ENCODE data around the gene ZFAND5.

ZFAND5 gene

DNA sequence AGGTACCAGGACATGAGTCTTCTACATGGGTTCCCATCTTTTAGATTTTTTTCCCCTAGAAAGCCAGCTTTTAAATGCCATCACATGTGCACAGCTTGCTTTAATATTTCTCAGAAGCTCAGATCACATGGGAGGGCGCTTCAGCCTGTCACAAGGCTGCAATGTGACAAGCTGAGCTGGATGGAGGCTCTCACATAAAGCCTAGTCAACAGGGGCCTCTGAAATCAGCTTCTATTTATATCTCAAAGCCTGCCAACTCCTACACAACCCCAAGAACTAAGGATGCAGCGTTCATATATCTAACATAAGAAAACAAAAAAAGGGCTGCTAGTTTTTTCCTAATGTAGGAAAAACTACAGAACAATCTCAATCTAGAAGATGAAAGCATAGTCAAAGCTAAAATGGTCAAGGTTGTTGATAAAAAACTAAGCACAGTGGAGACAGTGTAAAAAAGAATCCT is 2.3 kb downstream of the ZFAND5 start:
- DNase-seq (ENCODE audit: low read depth) = no peak

DNA sequence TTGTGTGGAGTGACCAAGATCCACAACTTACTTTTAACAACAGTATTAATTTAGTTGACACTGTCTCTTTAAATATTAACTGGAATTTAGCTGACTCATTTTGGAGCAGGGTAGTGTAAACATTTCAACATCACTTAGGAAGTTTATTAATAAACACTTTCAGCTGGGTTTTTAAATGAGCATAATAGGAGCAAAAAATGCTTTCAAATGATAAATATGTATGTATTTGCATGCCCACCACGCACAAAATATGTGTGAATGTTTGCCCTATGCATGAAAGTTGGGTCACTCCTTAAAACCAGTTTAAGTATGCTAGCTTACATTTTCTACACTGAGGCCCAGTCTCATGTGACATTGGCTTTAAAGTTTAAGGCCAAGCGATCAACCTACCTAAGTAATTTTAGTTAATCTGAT is 2.9 kb downstream of the ZFAND5 start:
- no peak for DNase-seq (ENCODE audit: low read depth)

DNA sequence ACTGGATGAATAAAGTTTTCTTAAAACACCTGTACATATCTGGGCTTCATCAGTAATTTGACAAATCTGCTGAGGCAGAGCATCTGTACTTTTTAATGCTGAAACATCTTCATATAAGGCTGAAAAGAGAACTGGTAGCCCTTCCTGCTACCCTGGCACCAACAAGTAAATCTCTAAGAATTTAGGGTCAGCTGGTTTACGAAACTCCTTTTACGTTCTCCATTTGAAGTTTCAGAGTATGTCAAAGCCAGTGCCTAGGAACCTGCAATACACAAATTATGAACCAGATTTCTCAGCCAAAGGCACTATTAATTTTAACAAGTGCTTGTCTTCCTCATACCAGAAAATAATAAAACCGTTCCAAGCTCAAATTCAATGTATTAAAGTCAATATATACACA is 3.8 kb downstream of the ZFAND5 start:
- DNase-seq (ENCODE audit: low read depth) = no peak

DNA sequence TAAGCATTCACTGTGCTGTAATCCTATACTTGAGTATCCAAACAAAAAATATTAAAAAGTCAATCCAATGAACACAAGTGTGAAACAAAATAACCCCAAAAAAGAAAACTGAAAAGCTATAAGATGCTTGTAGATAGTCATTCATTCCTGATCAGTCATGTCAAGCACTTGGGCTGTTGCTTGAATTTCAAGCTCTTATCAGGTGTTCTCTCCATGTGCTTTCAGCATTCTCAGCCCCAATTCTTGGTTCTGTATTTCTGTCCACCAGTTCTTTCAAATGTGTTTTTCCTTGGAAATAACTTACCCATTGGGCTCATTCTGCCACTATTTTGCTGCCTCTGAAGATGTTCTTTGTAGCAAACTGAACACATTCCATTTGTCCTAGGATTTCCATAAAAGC is 4.7 kb downstream of the ZFAND5 start:
- DNase-seq (ENCODE audit: low read depth) = no peak

DNA sequence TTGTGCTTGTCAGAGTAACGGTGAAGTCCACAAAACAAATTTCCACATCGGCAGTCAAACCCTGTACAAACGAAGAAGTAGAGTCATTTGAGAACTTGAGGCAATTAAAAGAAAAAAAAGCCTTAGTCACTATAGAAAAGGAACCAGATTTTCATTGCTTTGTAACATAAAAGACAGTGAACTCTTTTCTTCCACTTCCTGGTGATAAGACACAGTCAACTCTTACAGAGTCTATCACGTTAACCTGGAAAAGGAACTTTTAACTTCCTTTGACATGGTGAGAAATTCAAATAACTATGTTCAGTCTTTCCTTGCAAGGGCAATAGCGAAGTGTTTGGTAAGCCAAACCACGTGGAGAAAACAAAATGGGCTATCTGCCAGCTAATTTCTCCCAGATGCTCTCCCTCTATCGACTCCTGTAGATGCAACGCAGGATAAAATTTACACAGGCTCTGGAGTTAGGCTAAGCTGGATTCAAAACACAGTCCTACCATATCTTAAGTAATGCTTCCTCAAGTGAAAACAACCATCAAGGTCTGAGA is 8.9 kb downstream of the ZFAND5 start:
- no peak for DNase-seq (ENCODE audit: low read depth)

DNA sequence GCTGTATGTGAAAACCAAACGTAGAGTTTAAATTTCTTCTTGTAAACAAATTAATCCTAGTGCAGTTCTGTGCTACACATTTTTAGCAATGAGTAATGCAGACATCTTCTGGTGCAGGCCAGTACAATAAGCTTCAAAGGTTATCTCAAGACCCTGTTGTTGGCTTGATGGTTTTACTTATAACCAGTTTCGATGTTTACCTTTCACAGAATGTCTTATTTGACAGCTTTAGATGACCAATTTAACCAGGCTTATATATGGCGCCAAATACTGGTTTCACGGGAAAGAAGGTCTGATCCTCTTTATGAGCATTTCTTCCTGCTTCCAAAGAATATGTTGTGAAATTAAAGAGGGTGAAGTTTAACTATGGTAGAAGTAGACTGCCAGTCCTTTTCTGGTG is 9.9 kb downstream of the ZFAND5 start:
- DNase-seq (ENCODE audit: low read depth) = no peak

DNA sequence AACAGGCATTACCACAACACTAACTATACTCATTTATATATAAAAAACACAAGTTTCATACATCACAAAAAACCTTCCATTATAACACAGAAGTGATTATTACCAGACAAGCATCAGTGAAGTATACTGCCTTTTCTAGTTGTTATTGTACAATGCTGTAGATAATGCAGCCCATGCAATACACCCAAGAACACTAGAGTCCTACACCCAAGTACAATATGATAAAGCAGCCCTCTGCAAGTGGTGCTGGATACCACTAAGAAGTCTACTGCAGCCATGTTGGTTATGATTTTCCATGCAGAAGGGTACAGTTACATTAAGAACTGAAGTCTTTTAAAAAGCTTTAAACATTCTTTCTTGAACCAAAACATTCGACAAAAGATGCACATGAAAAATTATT is 10.3 kb downstream of the ZFAND5 start:
- DNase-seq (ENCODE audit: low read depth) = no peak

DNA sequence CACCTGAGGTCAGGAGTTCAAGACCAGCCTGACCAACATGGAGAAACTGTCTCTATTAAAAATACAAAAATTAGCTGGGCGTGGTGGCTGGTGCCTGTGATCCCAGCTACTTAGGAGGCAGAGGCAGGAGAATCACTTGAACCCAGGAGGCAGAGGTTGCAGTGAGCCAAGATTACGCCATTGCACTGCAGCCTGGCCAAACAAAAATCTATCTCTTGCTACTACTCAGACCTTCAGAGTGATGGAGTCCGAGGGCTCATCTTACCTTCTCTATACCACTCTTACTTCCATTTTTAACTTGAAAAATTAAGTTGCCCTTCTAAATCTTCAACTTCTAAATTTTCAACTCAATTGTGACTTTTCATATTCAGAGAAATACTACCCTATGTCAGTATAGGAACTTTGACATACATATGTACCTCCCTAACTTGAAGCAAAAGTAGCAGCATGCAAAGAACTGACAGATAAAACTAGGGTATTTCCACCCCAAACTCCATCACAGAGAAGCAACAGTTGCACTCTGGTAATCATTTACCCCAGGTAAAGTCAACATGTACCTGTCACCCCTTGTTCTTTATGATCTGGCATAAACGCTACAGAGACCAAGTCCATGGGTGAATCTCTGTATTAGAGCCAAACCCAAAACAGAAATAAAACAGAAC is 11.4 kb downstream of the ZFAND5 start:
- no peak for DNase-seq (ENCODE audit: low read depth)

DNA sequence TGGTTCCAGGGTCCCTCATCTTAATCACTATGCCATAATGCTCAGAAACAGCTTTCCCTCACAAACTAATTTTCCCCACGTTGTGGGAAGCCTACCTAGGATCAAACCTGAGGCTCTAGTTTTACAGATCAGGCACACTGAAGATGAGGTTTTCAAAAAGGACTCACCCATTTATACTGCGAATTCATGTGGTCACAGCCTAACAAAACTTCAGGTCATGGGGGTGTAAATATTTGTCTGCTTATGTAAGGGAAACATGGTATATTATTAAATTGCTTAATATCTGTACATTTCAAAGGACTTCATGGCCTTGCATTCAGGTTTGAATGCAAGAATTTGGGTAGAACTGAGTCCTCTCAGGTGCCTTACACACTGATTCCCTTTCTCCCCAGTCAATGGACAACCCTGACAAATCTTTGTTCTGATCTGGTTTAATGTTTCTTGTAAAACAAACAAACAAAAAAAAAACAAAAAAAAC is 12.1 kb downstream of the ZFAND5 start:
- DNase-seq (ENCODE audit: low read depth) = no peak

DNA sequence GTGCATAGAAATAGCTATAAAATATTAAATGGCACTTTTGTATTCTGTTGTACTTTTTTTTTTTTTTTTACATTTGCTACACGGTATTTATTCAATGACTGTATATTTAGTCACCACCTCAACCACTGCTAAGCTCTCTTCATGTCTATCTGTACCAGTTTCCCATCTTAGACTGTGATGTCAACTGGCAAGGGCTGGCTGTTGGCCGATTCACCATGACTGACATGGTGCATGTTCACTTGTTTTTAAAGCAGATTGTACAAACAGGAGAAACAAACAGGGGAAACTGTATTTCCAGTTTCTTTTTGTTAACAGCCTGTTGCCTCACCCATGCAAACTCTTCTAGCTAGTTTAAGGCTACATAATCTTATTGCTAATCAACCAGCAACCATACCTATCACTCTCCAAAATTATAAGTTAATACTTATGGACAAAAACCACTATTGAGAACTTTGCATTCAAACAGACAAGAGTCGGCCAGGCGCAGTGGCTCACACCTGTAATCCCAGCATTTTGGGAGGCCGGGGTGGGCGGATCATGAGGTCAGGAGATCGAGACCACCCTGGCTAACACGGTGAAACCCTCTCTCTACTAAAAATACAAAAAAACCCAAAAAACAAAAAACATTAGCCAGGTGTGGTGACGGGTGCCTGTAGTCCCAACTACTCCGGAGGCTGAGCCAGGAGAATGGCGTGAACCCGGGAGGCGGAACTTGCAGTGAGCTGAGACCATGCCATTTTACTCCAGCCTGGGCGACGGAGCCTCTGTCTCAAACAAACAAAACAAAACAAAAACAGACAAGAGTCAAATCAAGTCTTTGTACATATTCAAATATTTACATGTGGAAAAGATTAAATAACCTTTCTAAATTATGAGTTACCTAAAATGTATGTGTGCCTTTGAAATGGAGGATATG is 13.2 kb downstream of the ZFAND5 start:
- no peak for DNase-seq (ENCODE audit: low read depth)

DNA sequence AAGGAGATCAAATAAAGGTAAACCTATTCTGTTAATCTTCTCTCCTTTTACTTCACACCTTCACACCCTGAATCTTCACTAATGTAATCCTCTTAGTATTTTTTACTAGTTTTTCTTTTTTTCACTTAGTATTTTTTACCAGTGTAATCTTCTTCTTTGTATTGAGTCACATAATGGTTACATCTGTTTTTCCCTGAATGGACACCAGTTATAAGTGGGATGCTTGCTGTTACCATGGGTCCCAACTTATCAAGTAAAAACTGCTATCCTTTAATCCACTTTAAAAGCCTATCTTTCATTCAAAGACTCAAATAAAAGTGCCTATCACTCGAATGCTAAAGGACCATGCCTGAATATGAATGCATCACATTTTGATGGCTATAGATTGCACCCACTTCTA is 15.1 kb downstream of the ZFAND5 start:
- no peak for DNase-seq (ENCODE audit: low read depth)

DNA sequence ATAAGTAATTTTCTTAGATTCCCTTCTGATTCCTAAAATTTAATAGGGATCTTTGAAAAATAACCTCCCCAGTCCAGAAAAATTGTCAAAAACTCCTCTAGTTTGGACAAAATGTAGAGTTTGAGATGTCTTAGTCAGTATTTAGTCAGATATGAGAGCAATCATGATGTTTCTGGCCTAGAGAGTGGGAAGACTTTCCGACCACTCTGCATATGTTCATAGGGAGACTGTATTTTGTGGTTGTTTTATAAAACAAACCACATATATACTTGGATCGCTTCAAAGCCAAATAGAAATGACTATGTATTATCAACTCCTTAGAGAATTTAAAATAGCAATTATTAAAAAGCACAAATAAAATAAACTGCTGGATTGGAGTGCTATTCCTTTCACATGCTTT is 15.8 kb downstream of the ZFAND5 start:
- no peak for DNase-seq (ENCODE audit: low read depth)

DNA sequence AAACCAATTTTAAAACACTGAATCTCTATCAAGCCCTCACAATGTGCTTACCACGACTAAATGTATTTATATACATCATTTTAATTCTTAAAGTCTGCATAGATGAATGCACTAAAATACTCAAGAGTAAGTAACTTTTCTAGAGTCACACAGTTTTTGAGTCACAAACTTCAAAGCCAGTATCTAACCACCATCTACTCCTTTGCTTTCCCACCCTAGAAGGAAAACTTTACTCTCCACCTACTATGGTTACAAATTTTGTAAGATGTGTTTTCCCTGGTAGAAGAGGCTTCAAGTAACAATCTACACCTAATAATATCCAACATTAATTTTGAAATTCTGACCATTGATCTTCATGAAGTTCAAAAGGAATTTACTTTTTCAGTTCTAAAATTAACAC is 18.7 kb downstream of the ZFAND5 start:
- DNase-seq (ENCODE audit: low read depth) = no peak

DNA sequence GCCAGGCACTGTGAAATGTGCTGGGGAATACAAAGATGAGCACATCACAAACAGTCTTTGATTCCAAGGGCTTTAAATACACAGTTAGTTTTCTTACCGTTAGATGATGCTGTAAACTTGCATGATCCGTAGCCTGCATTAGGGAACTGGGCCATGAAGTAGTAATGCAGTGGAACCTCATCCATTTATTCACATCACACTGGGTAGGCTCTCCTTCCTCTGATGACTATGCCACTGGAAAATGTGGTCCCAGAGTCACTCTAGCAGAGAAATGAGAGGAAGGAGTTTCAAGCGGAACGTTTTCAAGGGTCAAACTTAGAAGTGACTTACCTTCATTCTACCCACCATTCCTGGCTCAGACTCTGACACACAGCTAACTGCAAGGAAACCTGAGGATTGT is 26.4 kb downstream of the ZFAND5 start:
- no peak for DNase-seq (ENCODE audit: low read depth)

DNA sequence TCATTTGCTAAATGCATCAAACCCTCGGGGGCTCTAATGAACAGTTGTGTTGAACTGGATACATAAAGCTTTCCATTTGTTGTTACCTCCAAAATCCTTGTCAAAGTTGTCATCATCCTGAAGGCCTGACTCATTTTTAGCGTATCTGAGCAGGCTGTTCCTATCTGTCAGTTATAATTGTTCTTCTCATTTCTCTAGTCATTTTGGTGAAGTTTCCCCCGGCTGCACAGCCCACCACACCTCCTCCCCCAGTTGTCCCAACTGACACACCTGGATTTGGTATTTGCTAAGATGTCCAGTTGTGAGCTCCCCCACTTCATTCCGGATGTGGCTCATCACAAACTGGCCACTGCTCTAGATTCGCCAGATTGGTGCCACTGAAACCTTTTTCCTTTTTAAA is 27.7 kb downstream of the ZFAND5 start:
- no peak for DNase-seq (ENCODE audit: low read depth)

DNA sequence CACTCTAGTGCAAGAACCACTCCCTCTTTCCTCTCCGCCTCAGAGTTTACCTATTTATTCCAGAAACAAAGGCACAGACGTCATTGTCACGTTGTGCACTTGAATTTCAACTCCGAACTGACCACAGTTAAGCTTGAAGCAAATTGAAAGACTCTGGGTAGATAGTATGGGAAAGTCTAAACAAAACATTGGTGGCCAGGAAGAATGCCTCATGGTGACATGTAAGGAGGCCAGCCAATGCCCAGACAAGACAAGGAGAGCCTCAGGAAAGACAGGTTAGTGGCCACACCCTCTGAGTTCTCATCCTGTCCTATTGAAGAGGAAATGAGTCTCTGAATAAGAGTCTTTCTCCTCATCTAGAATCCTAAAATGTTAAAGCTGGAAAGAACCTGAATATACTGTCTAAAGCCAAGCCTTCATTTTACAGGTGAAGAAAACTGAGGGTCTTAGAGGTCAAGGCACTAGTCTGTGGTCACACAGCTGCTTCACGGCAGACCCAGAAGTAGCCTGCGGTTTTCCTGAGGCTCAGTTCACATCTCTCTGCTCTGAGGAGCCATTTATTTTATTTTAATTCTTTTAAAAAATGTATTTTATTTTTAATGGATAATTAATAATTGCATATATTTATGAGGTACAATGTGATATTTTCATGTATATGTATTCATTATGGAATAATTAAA is 30.2 kb downstream of the ZFAND5 start:
- no peak for DNase-seq (ENCODE audit: low read depth)

DNA sequence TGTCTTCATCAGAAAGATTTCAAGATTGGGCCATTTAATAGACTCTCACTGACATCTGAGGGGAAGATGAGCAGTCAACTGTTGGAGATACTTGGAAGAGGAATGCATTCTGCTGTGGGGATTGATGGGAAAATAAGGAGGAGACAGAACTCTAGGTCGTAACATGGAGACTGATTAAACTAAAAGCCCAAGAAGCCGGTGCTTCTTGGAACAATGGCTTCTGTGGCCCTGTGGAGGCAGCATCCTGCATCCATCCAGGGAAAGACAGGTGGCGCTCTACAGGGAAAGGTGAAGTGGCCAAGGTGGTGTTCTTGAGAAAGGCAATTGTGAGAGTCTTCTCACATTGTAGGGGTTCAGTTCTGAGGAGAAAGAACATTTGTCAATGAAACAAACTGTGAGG is 31.3 kb downstream of the ZFAND5 start:
- DNase-seq (ENCODE audit: low read depth) = no peak

DNA sequence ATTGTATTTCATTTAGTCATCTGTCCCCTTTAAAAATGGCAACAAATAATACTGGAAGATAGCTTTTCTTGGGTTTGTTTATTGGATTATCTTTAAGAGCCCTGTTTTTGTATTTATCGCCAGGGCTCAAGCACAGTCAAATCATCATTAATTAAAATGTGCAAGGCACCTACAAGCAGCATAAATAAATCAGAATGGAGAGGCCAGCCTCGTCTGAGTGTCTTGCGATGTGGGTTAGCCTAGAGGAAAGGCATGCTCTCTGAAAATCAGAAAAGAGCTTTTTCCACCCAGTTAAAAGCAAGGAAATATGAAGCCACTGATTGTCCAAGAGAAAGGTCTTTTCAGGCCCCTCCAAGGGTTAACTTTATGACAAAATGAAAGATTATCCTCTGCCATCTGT is 31.8 kb downstream of the ZFAND5 start:
- DNase-seq (ENCODE audit: low read depth) = no peak

DNA sequence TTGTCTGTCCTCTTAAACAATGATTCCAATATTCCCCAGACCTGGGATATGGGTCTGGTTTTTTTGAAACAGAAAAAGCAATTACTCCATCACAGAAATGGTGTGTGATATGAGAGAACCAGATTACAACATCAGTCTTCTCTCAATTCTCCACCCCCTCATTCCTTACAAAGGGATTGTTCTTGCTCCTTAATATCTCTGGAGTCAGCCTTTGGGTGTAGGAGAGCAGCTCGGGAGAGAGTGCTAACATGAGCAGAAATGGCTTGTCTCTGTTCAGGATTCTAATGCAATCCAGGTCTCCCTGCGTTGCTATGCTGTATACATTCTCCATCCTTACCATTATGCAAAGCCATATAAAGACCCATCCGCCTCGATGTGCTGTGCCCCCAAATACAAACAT is 32.7 kb downstream of the ZFAND5 start:
- DNase-seq (ENCODE audit: low read depth) = no peak

DNA sequence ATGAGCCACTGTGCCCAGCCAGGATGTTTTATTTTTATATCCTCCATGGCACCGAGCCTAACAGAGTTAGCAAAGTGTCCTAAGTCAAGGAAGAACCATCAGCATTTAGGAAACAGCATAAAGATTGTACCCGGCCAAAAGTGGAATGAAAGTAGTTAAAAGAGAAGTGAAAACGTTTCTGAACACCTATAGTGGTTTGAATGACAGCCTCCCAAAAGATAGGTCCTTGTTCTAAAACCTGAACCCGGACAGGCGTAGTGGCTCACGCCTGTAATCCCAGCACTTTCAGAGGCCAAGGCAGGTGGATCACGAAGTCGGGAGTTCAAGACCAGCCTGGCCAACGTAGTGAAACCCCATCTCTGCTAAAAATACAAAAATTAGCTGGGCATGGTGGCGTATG is 37.4 kb downstream of the ZFAND5 start:
- no peak for DNase-seq (ENCODE audit: low read depth)

DNA sequence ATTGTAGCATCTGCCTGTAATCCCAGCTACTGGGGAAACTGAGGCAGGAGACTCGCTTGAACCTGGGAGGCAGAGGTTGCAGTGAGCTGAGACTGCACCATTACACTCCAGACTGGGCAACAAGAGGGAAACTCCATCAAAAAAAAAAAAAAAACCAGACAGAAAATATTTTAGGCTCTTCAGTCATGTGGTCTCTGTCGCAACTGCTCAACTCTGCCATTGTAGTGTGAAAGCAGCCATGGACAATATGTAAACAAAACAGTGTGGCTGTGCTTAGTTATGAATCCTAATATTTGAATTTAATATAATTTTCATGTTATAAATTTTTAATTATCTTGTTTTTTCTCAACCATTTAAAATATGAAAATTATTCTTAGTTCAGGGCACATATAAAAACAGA is 38.4 kb downstream of the ZFAND5 start:
- DNase-seq (ENCODE audit: low read depth) = no peak

DNA sequence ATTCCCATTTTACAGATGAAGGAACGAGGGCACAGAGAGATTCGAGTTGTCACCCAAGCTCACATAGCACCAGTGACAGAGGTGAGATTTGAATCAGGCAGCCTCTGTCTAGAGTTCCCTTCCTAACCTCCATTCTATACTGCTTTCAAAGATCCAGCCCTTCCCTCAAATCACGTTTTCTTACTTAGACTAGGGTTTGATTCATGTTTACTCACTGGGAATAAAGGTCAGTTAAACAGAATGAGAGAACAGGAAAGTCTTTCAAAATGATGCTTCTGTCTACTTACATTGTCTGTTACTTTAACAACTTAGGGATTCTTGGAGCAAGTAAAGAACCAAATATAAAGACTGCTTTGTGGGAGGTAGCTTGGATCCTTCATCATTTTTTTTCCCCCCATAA is 40.0 kb downstream of the ZFAND5 start:
- no peak for DNase-seq (ENCODE audit: low read depth)

DNA sequence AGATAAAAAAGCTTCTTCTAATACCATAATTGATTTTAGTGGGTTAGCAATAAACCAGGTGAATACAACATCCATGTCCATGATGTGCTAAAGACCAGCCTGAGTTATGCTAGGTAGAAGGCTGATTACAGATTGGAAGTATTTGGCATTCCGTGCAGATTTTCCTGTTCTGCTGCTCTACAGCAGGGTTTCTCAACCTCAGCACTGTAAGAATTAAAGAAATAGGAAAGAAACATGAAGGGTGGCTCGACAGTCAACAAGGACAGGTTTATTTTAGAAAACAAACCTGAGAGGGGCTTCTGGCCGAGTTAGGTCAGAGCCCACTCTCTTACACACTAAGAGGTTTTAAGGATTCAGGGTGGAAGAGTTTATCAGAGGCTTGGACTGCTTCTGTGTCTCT is 42.3 kb downstream of the ZFAND5 start:
- no peak for DNase-seq (ENCODE audit: low read depth)
